SK-N-MC (cell line): ENCODE results near the gene CPXM2.

Experiments
- DNase-seq: peaks from one replicate; pipeline ENCODE4 v3.0.0-alpha.2; 2011; ENCODE audit warnings: low read depth, low spot score
- H3K27ac ChIP-seq: fragments of 200-600 bp; sonication (generic); 2 replicates; pipeline ENCODE4 v1.5.1; 2016; ENCODE audit warnings: mixed run types
- H3K36me3 ChIP-seq: fragments of 200-600 bp; sonication (generic); 2 replicates; pipeline ENCODE4 v1.6.1; 2017; ENCODE audit warnings: antibody characterized with exemption, low read length, mixed read lengths; ENCODE audit not compliant: insufficient read depth
- H3K4me3 ChIP-seq: fragments of 200-600 bp; sonication (generic); 2 replicates; pipeline ENCODE4 v1.5.1; 2016
- H3K9ac ChIP-seq: fragments of 200-600 bp; sonication (generic); 2 replicates; pipeline ENCODE4 v1.8.0; 2017; ENCODE audit warnings: mixed run types, mixed read lengths; ENCODE audit not compliant: insufficient read length
- H3K9me3 ChIP-seq: fragments of 200-600 bp; sonication (generic); 2 replicates; pipeline ENCODE4 v1.6.1; 2017; ENCODE audit warnings: low read depth, mild to moderate bottlenecking, antibody characterized with exemption, low read length, moderate library complexity, mixed read lengths
- EZH2 ChIP-seq: fragments of 200-600 bp; sonication (generic); IDR thresholded peaks from one replicate; pipeline ENCODE4 v1.6.1; 2017; ENCODE audit warnings: antibody characterized with exemption
- FOXP2 ChIP-seq: optimal IDR thresholded peaks from 2 replicates; pipeline ENCODE3; 2011; ENCODE audit warnings: mild to moderate bottlenecking, moderate library complexity; ENCODE audit not compliant: insufficient read depth; ENCODE audit errors: extremely low read length, control extremely low read depth
- POLR2AphosphoS5 ChIP-seq: IDR thresholded peaks from 2 replicates; pipeline ENCODE4 v1.6.1; 2012; ENCODE audit warnings: mild to moderate bottlenecking, low read depth, low read length, borderline replicate concordance

CPXM2 gene

GRCh38 chr10:123869020-123869414, 22.6 kb downstream of the CPXM2 start:
- DNase-seq, result no peak
- TF ChIP-seq POLR2AphosphoS5 (no peak), EZH2 (no peak), FOXP2 (no peak)
- no peaks in the 10 kb centered on the region for H3K36me3 ChIP-seq
- no peaks in the 10 kb centered on the region for H3K9me3 ChIP-seq
- no peak overlapping the region for H3K9ac ChIP-seq
- no peak overlapping the region for H3K27ac ChIP-seq
- H3K4me3 ChIP-seq, result no peak overlapping the region

- no peak overlapping the region for H3K9ac ChIP-seq
- no peak overlapping the region for H3K27ac ChIP-seq
- TF ChIP-seq FOXP2, result no peak
- no peak for TF ChIP-seq EZH2
- TF ChIP-seq POLR2AphosphoS5, result no peak
- no peak overlapping the region for H3K4me3 ChIP-seq
- H3K36me3 ChIP-seq, result no peaks in the 10 kb centered on the region
- no peaks in the 10 kb centered on the region for H3K9me3 ChIP-seq
- no peak for DNase-seq
These were observed 23.3 kb downstream of the CPXM2 start for GRCh38 chr10:123868038-123869019.

GRCh38 chr10:123865880-123866279, 25.7 kb downstream of the CPXM2 start:
- H3K9me3 ChIP-seq, result no peaks in the 10 kb centered on the region

GRCh38 chr10:123865350-123865749, 26.3 kb downstream of the CPXM2 start:
- Histone ChIP-seq H3K9me3 (no peaks in the 10 kb centered on the region), H3K27ac (no peak overlapping the region), H3K9ac (no peak overlapping the region), H3K4me3 (no peak overlapping the region), H3K36me3 (no peaks in the 10 kb centered on the region)
- TF ChIP-seq FOXP2 (no peak), POLR2AphosphoS5 (no peak), EZH2 (no peak)
- DNase-seq, result no peak

More at GRCh38 chr10:123865880-123866279, 25.7 kb downstream of the CPXM2 start:
- H3K4me3 ChIP-seq, result no peak overlapping the region
- H3K27ac ChIP-seq, result no peak overlapping the region
- no peak overlapping the region for H3K9ac ChIP-seq
- H3K36me3 ChIP-seq, result no peaks in the 10 kb centered on the region
- no peak for DNase-seq
- TF ChIP-seq POLR2AphosphoS5 (no peak), EZH2 (no peak), FOXP2 (no peak)

- no peaks in the 10 kb centered on the region for H3K36me3 ChIP-seq
- no peak overlapping the region for H3K4me3 ChIP-seq
- H3K9ac ChIP-seq, result no peak overlapping the region
- no peak overlapping the region for H3K27ac ChIP-seq
- no peak for DNase-seq
- TF ChIP-seq POLR2AphosphoS5, result no peak
- TF ChIP-seq FOXP2, result no peak
- TF ChIP-seq EZH2, result no peak
- H3K9me3 ChIP-seq, result no peaks in the 10 kb centered on the region
These were observed 26.7 kb downstream of the CPXM2 start for GRCh38 chr10:123864923-123865322.

GRCh38 chr10:123863721-123864482, 27.7 kb downstream of the CPXM2 start:
- no peak for DNase-seq
- no peak for TF ChIP-seq EZH2
- no peak for TF ChIP-seq FOXP2
- no peak for TF ChIP-seq POLR2AphosphoS5
- no peak overlapping the region for H3K27ac ChIP-seq
- no peaks in the 10 kb centered on the region for H3K9me3 ChIP-seq
- H3K36me3 ChIP-seq, result no peaks in the 10 kb centered on the region
- no peak overlapping the region for H3K9ac ChIP-seq
- no peak overlapping the region for H3K4me3 ChIP-seq

- Histone ChIP-seq H3K9me3 (no peaks in the 10 kb centered on the region), H3K36me3 (no peaks in the 10 kb centered on the region), H3K27ac (no peak overlapping the region), H3K9ac (no peak overlapping the region), H3K4me3 (no peak overlapping the region)
- DNase-seq, result no peak
- no peak for TF ChIP-seq FOXP2
- no peak for TF ChIP-seq EZH2
- TF ChIP-seq POLR2AphosphoS5, result no peak
These were observed 28.4 kb downstream of the CPXM2 start for GRCh38 chr10:123863183-123863575.

GRCh38 chr10:123862421-123863182, 29.0 kb downstream of the CPXM2 start:
- no peak for TF ChIP-seq FOXP2
- TF ChIP-seq POLR2AphosphoS5, result no peak
- TF ChIP-seq EZH2, result no peak
- Histone ChIP-seq H3K9me3 (no peaks in the 10 kb centered on the region), H3K27ac (no peak overlapping the region), H3K36me3 (no peaks in the 10 kb centered on the region), H3K4me3 (no peak overlapping the region), H3K9ac (no peak overlapping the region)
- no peak for DNase-seq
